Left lung (tissue), 10 donors: ENCODE measurements around the gene NINL. TPM values are rescaled to one million over a fixed set of nuclear protein-coding genes. Genes with fewer than 3 reads are reported as not detected.
A peak's percentile ranks its signal among the peaks of the same experiment; 100 is the strongest.

ENCODE experiments used
- ATAC-seq: fragments of 200-7000 bp; cut with Tn5 transposase; one replicate; pipeline ENCODE4 v1.9.1; 2020; ENCODE audit warnings: moderate library complexity
- DNase-seq, 4 donors: peaks; one replicate each; pipeline ENCODE4 v3.0.0-alpha.2; 2013 to 2020
- H3K27ac ChIP-seq, 2 donors: fragments of 200-600 bp; sonication (generic) in 1 of 2; one replicate each; pipeline versions ENCODE4 v1.5.0 to v1.8.0; 2020 to 2021
- H3K27me3 ChIP-seq, 2 donors: fragments of 200-600 bp; sonication (generic) in 1 of 2; one replicate each; pipeline versions ENCODE4 v1.5.0 to v1.8.0; 2020 to 2021
- H3K36me3 ChIP-seq, 2 donors: fragments of 200-600 bp; sonication (generic) in 1 of 2; one replicate each; pipeline versions ENCODE4 v1.5.0 to v1.8.0; 2020 to 2021
- H3K4me1 ChIP-seq, 2 donors: fragments of 200-600 bp; one replicate each; pipeline ENCODE4 v1.8.0; 2021
- H3K4me3 ChIP-seq, 2 donors: fragments of 200-600 bp; sonication (generic) in 1 of 2; one replicate each; pipeline versions ENCODE4 v1.5.0 to v1.8.0; 2020 to 2021; ENCODE audit warnings: mild to moderate bottlenecking in 1 of 2
- H3K9me3 ChIP-seq, 2 donors: fragments of 200-600 bp; sonication (generic) in 1 of 2; one replicate each; pipeline versions ENCODE4 v1.5.0 to v1.8.0; 2020 to 2021
- CTCF ChIP-seq, 2 donors: fragments of 200-600 bp; sonication (generic) in 1 of 2; IDR thresholded peaks; one replicate each; pipeline versions ENCODE4 v1.5.0 to v1.8.0; 2021; ENCODE audit warnings: antibody characterized with exemption in 2 of 2
- intact Hi-C, 2 donors: fragments of 100-400 bp; cut with DNase I; formaldehyde crosslinking; loops; one replicate each; pipeline versions ENCODE4 v1.11.2 to v1.14.2; 2022
- polyA plus RNA-seq, 6 donors: library from polyadenylated mRNA; unstranded; fragments of 120-200 nt; gene quantifications; one replicate each; pipeline ENCODE4 v1.2.1, GENCODE V29; 2013; ENCODE audit not compliant: insufficient read length in 6 of 6
- total RNA-seq, 2 donors: library from RNA; stranded (reverse); fragmentation: NEBNext Ultra II Directional; extraction: Animal tissue kit (Norgen Biotek cat#: 25700); gene quantifications; one replicate each; pipeline ENCODE4 v1.2.1, GENCODE V29; 2021
- donor health status: DM: no; HTN: yes; CAD: no.
- donor health status: DM: no; HTN: no; CAD: no.

The NINL gene
- total and polyA plus RNA-seq, 8 donors = 9.6 to 78.8 (median 67.8) TPM

- intact Hi-C loops = no loop called here
- Histone ChIP-seq H3K36me3 (no peaks in the 10 kb centered on the region), H3K4me3 (no peak overlapping the region), H3K9me3 (no peaks in the 10 kb centered on the region), H3K4me1 (no peaks in the 10 kb centered on the region), H3K27ac (no peak overlapping the region), H3K27me3 (no peaks in the 10 kb centered on the region)
- no peak for TF ChIP-seq CTCF (IDR thresholded peaks at IDR 0.05)
- ATAC-seq = no peak
- DNase-seq = no peak
Observed at GRCh38 chr20:25573288-25574251, 11.8 kb downstream of the NINL start.

DNA sequence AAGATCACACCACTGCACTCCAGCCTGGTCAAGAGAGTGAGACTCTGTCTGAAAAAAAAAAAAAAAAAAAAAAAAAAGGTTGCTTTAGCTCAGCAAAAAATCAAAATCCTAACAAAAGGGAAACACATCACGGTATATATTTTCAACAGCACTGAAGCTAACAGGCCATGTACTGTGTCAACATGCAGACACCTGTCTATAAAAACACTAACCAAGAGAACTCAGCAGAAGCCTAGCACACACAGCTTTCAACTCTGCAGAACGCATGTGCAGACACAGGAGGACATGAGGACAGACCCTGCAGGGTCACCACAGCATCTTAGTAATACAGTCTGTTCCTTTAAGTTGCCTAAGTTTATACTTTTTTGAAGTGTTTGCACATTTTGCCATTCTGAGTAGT is 13.5 kb downstream of the NINL start:
- TF ChIP-seq CTCF (IDR thresholded peaks at IDR 0.05) = no peak
- DNase-seq = no peak
- intact Hi-C loops = no loop called here
- Histone ChIP-seq H3K27me3 (no peaks in the 10 kb centered on the region), H3K27ac (no peak overlapping the region), H3K9me3 (no peaks in the 10 kb centered on the region), H3K4me3 (no peak overlapping the region), H3K4me1 (no peaks in the 10 kb centered on the region), H3K36me3 (no peaks in the 10 kb centered on the region)
- peak; percentile 56 for ATAC-seq

DNA sequence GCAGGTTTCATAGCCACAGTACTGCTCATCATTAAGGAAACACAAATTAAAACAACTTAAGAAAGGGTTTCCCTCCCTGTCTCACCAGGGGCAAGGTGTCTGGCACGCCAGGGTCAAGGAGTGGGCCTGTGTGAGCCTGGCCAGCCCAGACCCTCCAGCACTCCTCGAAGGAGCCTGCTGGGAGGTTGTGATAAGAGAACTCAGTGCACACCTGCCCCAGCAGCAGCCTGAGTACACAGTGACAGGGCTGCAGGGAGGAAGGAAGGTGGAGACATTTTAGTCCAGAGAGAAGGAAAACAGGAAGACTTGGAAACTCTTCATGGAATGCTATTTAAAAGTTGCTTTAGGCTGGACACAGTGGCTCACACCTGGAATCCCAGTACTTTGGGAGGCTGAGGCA is 14.1 kb downstream of the NINL start:
- ATAC-seq (peak; percentile 77), DNase-seq (no peak)
- Histone ChIP-seq H3K27ac (no peak overlapping the region), H3K36me3 (no peaks in the 10 kb centered on the region), H3K4me1 (no peaks in the 10 kb centered on the region), H3K9me3 (no peaks in the 10 kb centered on the region), H3K4me3 (no peak overlapping the region), H3K27me3 (no peaks in the 10 kb centered on the region)
- intact Hi-C loops = no loop called here
- TF ChIP-seq CTCF (IDR thresholded peaks at IDR 0.05) = no peak

- DNase-seq (no peak), ATAC-seq (no peak)
- intact Hi-C loops = no loop called here
- Histone ChIP-seq H3K9me3 (no peaks in the 10 kb centered on the region), H3K4me3 (no peak overlapping the region), H3K27me3 (no peaks in the 10 kb centered on the region), H3K4me1 (no peaks in the 10 kb centered on the region), H3K36me3 (no peaks in the 10 kb centered on the region), H3K27ac (no peak overlapping the region)
- no peak for TF ChIP-seq CTCF (IDR thresholded peaks at IDR 0.05)
Observed at GRCh38 chr20:25570148-25570530, 15.2 kb downstream of the NINL start.

DNA sequence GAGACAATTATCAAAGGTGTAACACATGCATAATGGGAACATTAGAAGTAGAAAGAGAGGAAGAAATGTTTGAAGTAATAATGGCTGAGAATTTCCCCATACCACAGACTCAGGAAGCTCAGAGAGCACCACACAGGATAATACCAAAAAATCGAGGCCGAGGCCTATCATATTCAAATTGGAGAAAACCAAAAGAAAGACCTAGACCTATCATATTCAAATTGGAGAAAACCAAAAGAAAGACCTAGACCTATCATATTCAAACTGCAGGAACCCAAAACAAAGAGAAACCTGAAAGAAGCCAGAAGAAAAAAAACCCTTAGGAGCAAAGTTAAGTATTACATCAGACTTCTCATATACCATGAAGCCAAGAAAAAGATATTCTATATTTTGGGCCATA is 18.0 kb downstream of the NINL start:
- H3K9me3 ChIP-seq = no peaks in the 10 kb centered on the region
- DNase-seq (no peak), ATAC-seq (no peak)
- H3K4me3 ChIP-seq = no peak overlapping the region
- intact Hi-C loops = no loop called here
- H3K27ac ChIP-seq = no peak overlapping the region
- no peaks in the 10 kb centered on the region for H3K4me1 ChIP-seq
- H3K36me3 ChIP-seq = no peaks in the 10 kb centered on the region
- TF ChIP-seq CTCF (IDR thresholded peaks at IDR 0.05) = no peak
- H3K27me3 ChIP-seq = no peaks in the 10 kb centered on the region
